Measurements from ENCODE around the gene SMIM33. TPM values are rescaled to one million over a fixed set of nuclear protein-coding genes. Genes with fewer than 3 reads are reported as not detected.

The SMIM33 gene
- total RNA-seq, 2 donors from 2014 or later = not detected

DNA sequence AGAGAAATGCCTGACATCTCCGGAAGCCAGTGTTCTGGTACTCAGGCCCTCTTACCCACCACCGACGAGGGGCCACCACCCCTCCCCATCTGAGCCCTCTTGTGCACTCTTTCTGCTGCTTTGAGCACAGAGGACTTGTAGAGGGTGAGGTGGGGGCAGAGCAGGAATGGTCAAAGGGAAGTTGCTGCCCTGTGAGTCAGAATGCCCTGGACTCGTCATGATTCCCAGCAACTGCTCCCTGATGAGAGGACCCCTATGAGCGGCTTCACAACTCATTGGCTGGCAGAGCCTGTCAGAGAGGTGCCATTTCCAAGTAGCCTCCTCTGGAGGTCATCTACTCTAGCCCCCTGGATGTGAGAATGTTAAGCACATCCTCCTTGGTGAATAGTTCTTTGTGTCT, 9.1 kb upstream of the SMIM33 start:
- Histone ChIP-seq H3K27ac (peak overlapping the region in 1 of 2 donors; percentile 25), H3K9me3 (no peaks in the 10 kb centered on the region), H3K4me1 (ENCODE audit: control insufficient read depth in 1 of 2, low read depth in 2 of 2) (peaks cover 0 to 5% of the 10 kb centered on the region in 2 donors), H3K36me3 (no peaks in the 10 kb centered on the region), H3K4me3 (peak overlapping the region; percentile 12), H3K27me3 (replicated peaks; ENCODE audit: insufficient read depth) (no peaks in the 10 kb centered on the region)
- ATAC-seq (ENCODE audit: insufficient number of reproducible peaks, low FRiP score, low read depth) = no peak
- TF ChIP-seq, protein P1, sequence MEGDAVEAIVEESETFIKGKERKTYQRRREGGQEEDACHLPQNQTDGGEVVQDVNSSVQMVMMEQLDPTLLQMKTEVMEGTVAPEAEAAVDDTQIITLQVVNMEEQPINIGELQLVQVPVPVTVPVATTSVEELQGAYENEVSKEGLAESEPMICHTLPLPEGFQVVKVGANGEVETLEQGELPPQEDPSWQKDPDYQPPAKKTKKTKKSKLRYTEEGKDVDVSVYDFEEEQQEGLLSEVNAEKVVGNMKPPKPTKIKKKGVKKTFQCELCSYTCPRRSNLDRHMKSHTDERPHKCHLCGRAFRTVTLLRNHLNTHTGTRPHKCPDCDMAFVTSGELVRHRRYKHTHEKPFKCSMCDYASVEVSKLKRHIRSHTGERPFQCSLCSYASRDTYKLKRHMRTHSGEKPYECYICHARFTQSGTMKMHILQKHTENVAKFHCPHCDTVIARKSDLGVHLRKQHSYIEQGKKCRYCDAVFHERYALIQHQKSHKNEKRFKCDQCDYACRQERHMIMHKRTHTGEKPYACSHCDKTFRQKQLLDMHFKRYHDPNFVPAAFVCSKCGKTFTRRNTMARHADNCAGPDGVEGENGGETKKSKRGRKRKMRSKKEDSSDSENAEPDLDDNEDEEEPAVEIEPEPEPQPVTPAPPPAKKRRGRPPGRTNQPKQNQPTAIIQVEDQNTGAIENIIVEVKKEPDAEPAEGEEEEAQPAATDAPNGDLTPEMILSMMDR (IDR thresholded peaks at IDR 0.05) = no peak
- DNase-seq (ENCODE audit: low spot score) = no peak

DNA sequence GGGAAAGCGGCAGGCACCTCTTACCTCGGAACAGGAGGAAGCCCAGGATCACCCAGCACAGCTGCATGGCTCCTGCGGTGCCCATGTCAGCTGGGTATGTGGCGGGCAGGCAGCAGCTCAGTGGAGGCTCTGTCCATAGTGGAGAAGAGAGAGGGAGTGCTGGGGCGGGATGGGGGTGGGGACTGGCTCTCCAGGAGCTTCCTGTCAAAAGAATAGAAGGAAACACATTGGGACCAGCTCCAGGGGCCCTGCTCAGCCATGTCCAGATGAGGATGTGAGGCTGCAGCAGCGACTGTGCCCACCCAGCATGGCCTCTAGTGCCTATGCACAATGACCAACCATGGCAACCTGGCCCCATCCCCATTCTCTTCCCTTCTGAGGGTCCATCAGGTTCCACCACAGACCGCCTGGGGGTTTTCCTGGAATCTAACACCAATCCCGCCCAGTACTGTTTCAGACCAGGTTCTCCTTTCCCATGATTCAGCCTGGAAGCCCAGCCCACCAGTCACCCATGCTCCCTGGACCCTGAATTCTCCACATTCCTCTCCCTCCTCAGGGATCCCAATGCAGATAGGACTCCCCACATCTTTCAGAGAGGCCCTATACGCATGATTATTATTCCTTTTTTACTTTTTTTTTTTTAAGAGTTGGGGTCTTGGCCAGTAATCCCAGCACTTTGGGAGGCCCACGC, 8.1 kb upstream of the SMIM33 start, which contains the start of gene ECSCR:
TSS of gene ECSCR (minus strand) at position 158 of the 691 bp plus-strand sequence. CDS start at position 85, 73 bp downstream.
- TF ChIP-seq, protein P1 (IDR thresholded peaks at IDR 0.05) = no peak
- H3K36me3 ChIP-seq = no peaks in the 10 kb centered on the region
- ATAC-seq (ENCODE audit: insufficient number of reproducible peaks, low FRiP score, low read depth) (no peak), DNase-seq (ENCODE audit: low spot score) (no peak)
- H3K4me1 ChIP-seq (ENCODE audit: control insufficient read depth in 1 of 2, low read depth in 2 of 2) = peaks cover 0 to 5% of the 10 kb centered on the region in 2 donors
- H3K27me3 ChIP-seq (replicated peaks; ENCODE audit: insufficient read depth) = no peaks in the 10 kb centered on the region
- peak within 1 kb of the TSS; percentile 12 for H3K4me3 ChIP-seq
- no peaks in the 10 kb centered on the region for H3K9me3 ChIP-seq
- peak within 1 kb of the TSS in 1 of 2 donors; percentile 25 for H3K27ac ChIP-seq

DNA sequence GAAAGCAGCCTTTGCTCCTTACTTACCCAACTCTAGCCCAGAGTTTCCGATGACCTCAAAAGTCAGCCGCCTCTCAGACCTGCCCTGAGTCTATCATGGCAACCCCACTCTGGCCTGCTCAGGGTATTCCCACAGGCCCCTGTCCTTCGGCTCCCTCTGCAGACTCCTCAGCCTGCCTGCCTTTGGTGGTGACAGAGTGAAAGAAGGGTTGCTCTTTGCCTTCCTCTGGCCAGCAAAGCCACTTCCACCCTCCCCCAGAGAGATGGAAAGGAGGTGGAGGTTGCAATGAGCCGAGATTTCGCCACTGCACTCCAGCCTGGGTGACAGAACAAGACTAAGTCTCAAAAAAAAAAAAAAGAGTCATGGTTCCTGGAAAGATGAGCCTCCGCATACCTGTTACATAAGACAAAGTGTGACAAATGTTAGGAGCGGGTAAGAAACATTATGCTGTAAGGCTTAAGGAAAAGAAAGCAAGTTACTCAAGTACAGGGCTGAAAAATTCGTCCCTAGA, 2.3 kb upstream of the SMIM33 start:
- Histone ChIP-seq H3K36me3 (no peaks in the 10 kb centered on the region), H3K4me3 (no peak overlapping the region), H3K4me1 (ENCODE audit: control insufficient read depth in 1 of 2, low read depth in 2 of 2) (peaks cover 0 to under 1% of the 10 kb centered on the region in 2 donors), H3K27ac (no peak overlapping the region), H3K27me3 (replicated peaks; ENCODE audit: insufficient read depth) (no peaks in the 10 kb centered on the region), H3K9me3 (no peaks in the 10 kb centered on the region)
- TF ChIP-seq, protein P1 (IDR thresholded peaks at IDR 0.05) = no peak
- ATAC-seq (ENCODE audit: insufficient number of reproducible peaks, low FRiP score, low read depth) (no peak), DNase-seq (ENCODE audit: low spot score) (no peak)

DNA sequence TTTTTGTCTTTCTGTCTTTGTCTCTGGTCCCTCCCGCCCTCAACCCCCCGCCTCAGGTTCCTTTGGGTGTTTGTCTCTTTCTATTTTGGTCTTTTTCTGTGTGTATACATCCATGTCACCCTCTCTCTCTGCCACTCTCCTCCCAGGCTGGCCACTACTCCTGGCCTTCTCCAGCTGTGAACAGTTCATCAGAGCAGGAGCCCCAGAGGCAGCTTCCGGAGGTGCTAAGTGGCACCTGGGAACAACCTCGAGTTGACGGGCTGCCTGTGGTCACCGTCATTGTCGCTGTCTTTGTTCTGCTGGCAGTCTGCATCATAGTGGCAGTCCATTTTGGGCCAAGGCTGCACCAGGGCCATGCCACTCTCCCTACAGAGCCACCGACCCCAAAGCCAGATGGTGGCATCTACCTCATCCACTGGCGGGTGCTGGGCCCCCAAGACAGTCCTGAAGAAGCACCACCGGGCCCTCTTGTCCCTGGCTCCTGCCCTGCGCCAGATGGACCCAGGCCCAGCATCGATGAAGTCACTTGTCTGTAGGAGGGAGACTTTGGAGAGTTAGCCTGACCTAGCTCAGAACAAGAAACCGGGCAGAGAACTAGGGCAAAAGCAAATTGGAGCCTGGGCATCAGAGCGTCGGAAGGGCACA, 1.7 kb downstream of the SMIM33 start:
- Histone ChIP-seq H3K36me3 (peaks cover 23% of the 10 kb centered on the region), H3K9me3 (no peaks in the 10 kb centered on the region), H3K4me3 (no peak overlapping the region), H3K4me1 (ENCODE audit: control insufficient read depth in 1 of 2, low read depth in 2 of 2) (peaks cover 0 to 6% of the 10 kb centered on the region in 2 donors), H3K27ac (no peak overlapping the region), H3K27me3 (replicated peaks; ENCODE audit: insufficient read depth) (no peaks in the 10 kb centered on the region)
- TF ChIP-seq, protein P1 (IDR thresholded peaks at IDR 0.05) = no peak
- no peak for DNase-seq (ENCODE audit: low spot score)
- no peak for ATAC-seq (ENCODE audit: insufficient number of reproducible peaks, low FRiP score, low read depth)

DNA sequence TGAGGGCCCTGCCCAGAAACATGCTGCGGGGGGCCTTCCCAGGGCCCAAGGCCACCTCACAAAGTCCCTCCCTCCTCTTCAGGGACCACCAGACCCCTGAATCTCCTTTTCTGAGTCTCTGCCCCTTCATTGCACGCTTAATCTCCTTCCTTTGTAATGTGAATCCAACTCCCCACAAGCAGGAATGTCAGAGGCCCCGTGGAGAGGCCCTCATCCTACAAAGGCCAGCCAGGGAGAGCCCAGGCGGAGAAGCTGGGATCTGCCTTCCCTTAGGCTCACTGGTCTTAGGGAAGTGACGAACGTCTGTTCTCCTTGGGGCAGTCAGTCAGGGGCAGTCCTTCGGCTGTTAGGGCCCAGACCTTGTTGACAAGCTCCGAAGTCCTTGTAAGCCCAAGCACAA, 2.3 kb downstream of the SMIM33 start:
- Histone ChIP-seq H3K36me3 (peaks cover 29% of the 10 kb centered on the region), H3K4me3 (no peak overlapping the region), H3K9me3 (no peaks in the 10 kb centered on the region), H3K4me1 (ENCODE audit: control insufficient read depth in 1 of 2, low read depth in 2 of 2) (peaks cover 0 to 6% of the 10 kb centered on the region in 2 donors), H3K27ac (peak overlapping the region in 1 of 2 donors; percentile 35), H3K27me3 (replicated peaks; ENCODE audit: insufficient read depth) (no peaks in the 10 kb centered on the region)
- ATAC-seq (ENCODE audit: insufficient number of reproducible peaks, low FRiP score, low read depth) = no peak
- TF ChIP-seq, protein P1 (IDR thresholded peaks at IDR 0.05) = no peak
- no peak for DNase-seq (ENCODE audit: low spot score)

Data from thoracic aorta (tissue), 2 donors.